DOHH2 (cell line): ENCODE measurements around the gene CHD5.

Experiments
- H3F3A ChIP-seq: fragments of 200-600 bp; sonication (generic), shearing (Covaris generic); 2 replicates; pipeline ENCODE4 v1.6.0; 2016; ENCODE audit warnings: antibody characterized with exemption, mild to moderate bottlenecking; ENCODE audit not compliant: control insufficient read depth, insufficient read depth
- H3K27ac ChIP-seq: fragments of 200-600 bp; sonication (generic); 2 replicates; pipeline ENCODE4 v1.5.1; 2014; ENCODE audit warnings: low read depth, mild to moderate bottlenecking, low read length, moderate library complexity
- H3K27me3 ChIP-seq: fragments of 200-600 bp; sonication (generic); 2 replicates; pipeline ENCODE4 v1.6.1; 2014; ENCODE audit warnings: mild to moderate bottlenecking, low read length, mixed read lengths; ENCODE audit not compliant: control insufficient read depth
- H3K36me3 ChIP-seq: fragments of 200-600 bp; sonication (generic); 2 replicates; pipeline ENCODE4 v1.6.1; 2014; ENCODE audit warnings: mild to moderate bottlenecking, low read length, moderate library complexity, mixed read lengths; ENCODE audit not compliant: control insufficient read depth
- H3K4me1 ChIP-seq: fragments of 200-600 bp; sonication (generic); 2 replicates; pipeline ENCODE4 v1.6.1; 2014; ENCODE audit warnings: mild to moderate bottlenecking, low read length, mixed read lengths; ENCODE audit not compliant: control insufficient read depth
- H3K4me2 ChIP-seq: fragments of 200-600 bp; sonication (generic); 2 replicates; pipeline ENCODE4 v1.6.0; 2014; ENCODE audit warnings: mild to moderate bottlenecking, low read length, moderate library complexity
- H3K4me3 ChIP-seq: fragments of 200-600 bp; sonication (generic); 2 replicates; pipeline ENCODE4 v1.5.1; 2014; ENCODE audit warnings: mild to moderate bottlenecking, low read length, mixed read lengths
- H3K79me2 ChIP-seq: fragments of 200-600 bp; sonication (generic); 2 replicates; pipeline ENCODE4 v1.6.1; 2014; ENCODE audit warnings: mild to moderate bottlenecking, low read length, mixed read lengths; ENCODE audit not compliant: control insufficient read depth
- H3K9me2 ChIP-seq: fragments of 200-600 bp; sonication (generic); replicated peaks from 2 replicates; pipeline ENCODE4 v1.6.1; 2014; ENCODE audit warnings: mild to moderate bottlenecking, low read length, mixed read lengths; ENCODE audit not compliant: control insufficient read depth
- H3K9me3 ChIP-seq: fragments of 200-600 bp; sonication (generic); 2 replicates; pipeline ENCODE4 v1.6.1; 2014; ENCODE audit warnings: antibody characterized with exemption, low read length, mixed read lengths; ENCODE audit not compliant: control insufficient read depth, insufficient read depth
- H4K20me1 ChIP-seq: fragments of 200-600 bp; sonication (generic); 2 replicates; pipeline ENCODE4 v1.6.0; 2014; ENCODE audit warnings: low read depth, mild to moderate bottlenecking, antibody characterized with exemption, low read length, moderate library complexity; ENCODE audit not compliant: control insufficient read depth, insufficient read depth
- CTCF ChIP-seq: fragments of 200-600 bp; sonication (generic); IDR thresholded peaks from one replicate; pipeline ENCODE4 v1.5.1; 2014; ENCODE audit warnings: antibody characterized with exemption, mild to moderate bottlenecking, low read depth, low read length; ENCODE audit not compliant: poor library complexity, severe bottlenecking
- EZH2phosphoT487 ChIP-seq: fragments of 200-600 bp; sonication (generic); IDR thresholded peaks from 2 replicates; pipeline ENCODE4 v1.6.1; 2017; ENCODE audit warnings: borderline replicate concordance, mild to moderate bottlenecking, antibody characterized with exemption, low read length, moderate library complexity, mixed read lengths

Gene CHD5

GRCh38 chr1:6157528-6158174, 22.5 kb downstream of the CHD5 start:
- no peaks in the 10 kb centered on the region for H3F3A ChIP-seq
- H3K27ac ChIP-seq: no peak overlapping the region
- H3K4me2 ChIP-seq: no peak overlapping the region
- TF ChIP-seq CTCF (no peak), EZH2phosphoT487 (no peak)
- no peaks in the 10 kb centered on the region for H3K79me2 ChIP-seq
- H3K36me3 ChIP-seq: no peaks in the 10 kb centered on the region
- H4K20me1 ChIP-seq: no peaks in the 10 kb centered on the region
- H3K4me3 ChIP-seq: no peak overlapping the region
- no peaks in the 10 kb centered on the region for H3K4me1 ChIP-seq
- no peaks in the 10 kb centered on the region for H3K9me2 ChIP-seq
- no peaks in the 10 kb centered on the region for H3K9me3 ChIP-seq
- H3K27me3 ChIP-seq: no peaks in the 10 kb centered on the region

- Histone ChIP-seq H3K4me3 (no peak overlapping the region), H3K4me2 (no peak overlapping the region)
Measured at GRCh38 chr1:6157132-6157527, 23.0 kb downstream of the CHD5 start.

GRCh38 chr1:6154525-6155319, 25.4 kb downstream of the CHD5 start:
- Histone ChIP-seq H3K27me3 (no peaks in the 10 kb centered on the region), H3F3A (no peaks in the 10 kb centered on the region), H3K4me3 (no peak overlapping the region), H3K9me2 (no peaks in the 10 kb centered on the region), H3K9me3 (no peaks in the 10 kb centered on the region), H3K4me2 (no peak overlapping the region), H3K4me1 (no peaks in the 10 kb centered on the region), H3K27ac (no peak overlapping the region), H4K20me1 (no peaks in the 10 kb centered on the region), H3K36me3 (no peaks in the 10 kb centered on the region), H3K79me2 (no peaks in the 10 kb centered on the region)
- TF ChIP-seq CTCF: no peak
- no peak for TF ChIP-seq EZH2phosphoT487

More at GRCh38 chr1:6157132-6157527, 23.0 kb downstream of the CHD5 start:
- Histone ChIP-seq H3K27me3 (no peaks in the 10 kb centered on the region), H3K9me2 (no peaks in the 10 kb centered on the region), H3K27ac (no peak overlapping the region), H3K9me3 (no peaks in the 10 kb centered on the region), H3K79me2 (no peaks in the 10 kb centered on the region), H4K20me1 (no peaks in the 10 kb centered on the region), H3F3A (no peaks in the 10 kb centered on the region), H3K36me3 (no peaks in the 10 kb centered on the region), H3K4me1 (no peaks in the 10 kb centered on the region)
- TF ChIP-seq EZH2phosphoT487 (no peak), CTCF (no peak)
